Left lung (tissue), 10 donors: ENCODE measurements around the gene RFESD. TPM values are rescaled to one million over a fixed set of nuclear protein-coding genes. Genes with fewer than 3 reads are reported as not detected.

Source experiments
- ATAC-seq: fragments of 200-7000 bp; cut with Tn5 transposase; one replicate; pipeline ENCODE4 v1.9.1; 2020; ENCODE audit warnings: moderate library complexity
- DNase-seq, 4 donors: peaks; one replicate each; pipeline ENCODE4 v3.0.0-alpha.2; 2013 to 2020
- H3K27ac ChIP-seq, 2 donors: fragments of 200-600 bp; sonication (generic) in 1 of 2; one replicate each; pipeline versions ENCODE4 v1.5.0 to v1.8.0; 2020 to 2021
- H3K27me3 ChIP-seq, 2 donors: fragments of 200-600 bp; sonication (generic) in 1 of 2; one replicate each; pipeline versions ENCODE4 v1.5.0 to v1.8.0; 2020 to 2021
- H3K36me3 ChIP-seq, 2 donors: fragments of 200-600 bp; sonication (generic) in 1 of 2; one replicate each; pipeline versions ENCODE4 v1.5.0 to v1.8.0; 2020 to 2021
- H3K4me1 ChIP-seq, 2 donors: fragments of 200-600 bp; one replicate each; pipeline ENCODE4 v1.8.0; 2021
- H3K4me3 ChIP-seq, 2 donors: fragments of 200-600 bp; sonication (generic) in 1 of 2; one replicate each; pipeline versions ENCODE4 v1.5.0 to v1.8.0; 2020 to 2021; ENCODE audit warnings: mild to moderate bottlenecking in 1 of 2
- H3K9me3 ChIP-seq, 2 donors: fragments of 200-600 bp; sonication (generic) in 1 of 2; one replicate each; pipeline versions ENCODE4 v1.5.0 to v1.8.0; 2020 to 2021
- intact Hi-C, 2 donors: fragments of 100-400 bp; cut with DNase I; formaldehyde crosslinking; loops; one replicate each; pipeline versions ENCODE4 v1.11.2 to v1.14.2; 2022
- polyA plus RNA-seq, 6 donors: library from polyadenylated mRNA; unstranded; fragments of 120-200 nt; gene quantifications; one replicate each; pipeline ENCODE4 v1.2.1, GENCODE V29; 2013; ENCODE audit not compliant: insufficient read length in 6 of 6
- total RNA-seq, 2 donors: library from RNA; stranded (reverse); fragmentation: NEBNext Ultra II Directional; extraction: Animal tissue kit (Norgen Biotek cat#: 25700); gene quantifications; one replicate each; pipeline ENCODE4 v1.2.1, GENCODE V29; 2021
- TF ChIP-seq, protein P1 (sequence below), 2 donors: fragments of 200-600 bp; sonication (generic) in 1 of 2; IDR thresholded peaks; one replicate each; pipeline versions ENCODE4 v1.5.0 to v1.8.0; 2021; ENCODE audit warnings: antibody characterized with exemption in 2 of 2
- donor health status: DM: no; HTN: yes; CAD: no.
- donor health status: DM: no; HTN: no; CAD: no.

Gene RFESD
- total and polyA plus RNA-seq, 8 donors: 2.7 to 6.1 (median 4.8) TPM

DNA sequence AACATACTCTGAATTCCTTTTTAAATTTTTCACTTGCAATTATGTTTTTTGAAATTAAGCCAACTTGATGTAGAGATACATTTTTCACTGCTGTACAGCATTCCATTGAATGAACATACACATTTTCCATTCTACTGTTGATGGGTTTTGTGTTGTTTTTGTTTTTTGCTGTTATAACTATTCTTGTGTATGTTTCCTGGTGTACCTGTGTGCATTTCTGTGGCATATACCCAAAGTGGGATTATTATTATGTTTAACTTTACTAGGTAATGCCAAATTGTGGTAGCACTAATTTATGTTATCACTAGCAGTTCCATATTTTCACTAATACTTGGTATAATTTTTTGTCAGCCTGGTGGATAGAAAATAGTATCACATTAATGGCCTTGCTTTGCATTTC, 2.7 kb downstream of the RFESD start:
- intact Hi-C loops: no loop called here
- no peak for ATAC-seq
- no peak for DNase-seq
- H3K27ac ChIP-seq: no peak overlapping the region
- no peaks in the 10 kb centered on the region for H3K27me3 ChIP-seq
- no peak overlapping the region for H3K4me3 ChIP-seq
- H3K4me1 ChIP-seq: peaks cover 0 to 19% of the 10 kb centered on the region in 2 donors
- no peaks in the 10 kb centered on the region for H3K9me3 ChIP-seq
- TF ChIP-seq, protein P1, sequence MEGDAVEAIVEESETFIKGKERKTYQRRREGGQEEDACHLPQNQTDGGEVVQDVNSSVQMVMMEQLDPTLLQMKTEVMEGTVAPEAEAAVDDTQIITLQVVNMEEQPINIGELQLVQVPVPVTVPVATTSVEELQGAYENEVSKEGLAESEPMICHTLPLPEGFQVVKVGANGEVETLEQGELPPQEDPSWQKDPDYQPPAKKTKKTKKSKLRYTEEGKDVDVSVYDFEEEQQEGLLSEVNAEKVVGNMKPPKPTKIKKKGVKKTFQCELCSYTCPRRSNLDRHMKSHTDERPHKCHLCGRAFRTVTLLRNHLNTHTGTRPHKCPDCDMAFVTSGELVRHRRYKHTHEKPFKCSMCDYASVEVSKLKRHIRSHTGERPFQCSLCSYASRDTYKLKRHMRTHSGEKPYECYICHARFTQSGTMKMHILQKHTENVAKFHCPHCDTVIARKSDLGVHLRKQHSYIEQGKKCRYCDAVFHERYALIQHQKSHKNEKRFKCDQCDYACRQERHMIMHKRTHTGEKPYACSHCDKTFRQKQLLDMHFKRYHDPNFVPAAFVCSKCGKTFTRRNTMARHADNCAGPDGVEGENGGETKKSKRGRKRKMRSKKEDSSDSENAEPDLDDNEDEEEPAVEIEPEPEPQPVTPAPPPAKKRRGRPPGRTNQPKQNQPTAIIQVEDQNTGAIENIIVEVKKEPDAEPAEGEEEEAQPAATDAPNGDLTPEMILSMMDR (IDR thresholded peaks at IDR 0.05): no peak
- no peaks in the 10 kb centered on the region for H3K36me3 ChIP-seq

DNA sequence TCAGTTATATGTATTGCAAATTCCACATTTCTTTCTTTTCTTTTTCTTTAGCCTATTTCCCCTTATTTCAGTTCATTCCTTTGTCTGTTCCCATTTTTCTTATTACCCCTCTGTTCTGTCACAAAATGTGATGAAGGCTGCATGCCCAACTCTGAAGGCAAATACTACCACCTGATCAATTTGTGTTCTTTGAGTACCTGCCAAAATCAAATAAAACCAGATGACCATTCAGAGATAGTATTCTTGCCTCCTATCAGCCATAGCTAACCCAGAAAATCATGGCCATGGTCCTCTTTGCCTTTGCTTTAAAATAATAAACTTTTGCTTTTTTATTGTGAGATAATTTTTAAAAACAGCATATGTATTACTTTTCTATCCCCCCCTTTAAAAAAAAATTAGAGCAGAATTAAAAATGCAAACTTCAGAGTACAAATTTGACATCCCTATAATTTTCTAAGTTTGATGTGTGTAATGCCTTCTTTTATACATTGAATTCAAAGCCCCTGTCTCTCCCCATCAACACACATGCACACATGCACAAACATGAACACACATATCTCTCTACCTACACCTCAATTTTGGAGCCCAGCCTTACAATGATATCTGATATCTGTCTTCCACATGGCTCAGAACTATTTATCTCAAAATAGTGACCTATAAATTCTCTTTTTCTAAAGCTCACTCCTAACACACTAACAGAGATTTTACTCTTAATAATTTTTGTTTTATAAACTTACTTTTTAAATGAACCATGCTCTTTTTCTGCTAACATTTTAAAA, 3.5 kb downstream of the RFESD start:
- no peak overlapping the region for H3K4me3 ChIP-seq
- no peaks in the 10 kb centered on the region for H3K36me3 ChIP-seq
- intact Hi-C loops: no loop called here
- TF ChIP-seq, protein P1 (IDR thresholded peaks at IDR 0.05): no peak
- DNase-seq (no peak), ATAC-seq (no peak)
- H3K27ac ChIP-seq: no peak overlapping the region
- H3K27me3 ChIP-seq: no peaks in the 10 kb centered on the region
- no peaks in the 10 kb centered on the region for H3K9me3 ChIP-seq
- peaks cover 0 to 15% of the 10 kb centered on the region in 2 donors for H3K4me1 ChIP-seq

DNA sequence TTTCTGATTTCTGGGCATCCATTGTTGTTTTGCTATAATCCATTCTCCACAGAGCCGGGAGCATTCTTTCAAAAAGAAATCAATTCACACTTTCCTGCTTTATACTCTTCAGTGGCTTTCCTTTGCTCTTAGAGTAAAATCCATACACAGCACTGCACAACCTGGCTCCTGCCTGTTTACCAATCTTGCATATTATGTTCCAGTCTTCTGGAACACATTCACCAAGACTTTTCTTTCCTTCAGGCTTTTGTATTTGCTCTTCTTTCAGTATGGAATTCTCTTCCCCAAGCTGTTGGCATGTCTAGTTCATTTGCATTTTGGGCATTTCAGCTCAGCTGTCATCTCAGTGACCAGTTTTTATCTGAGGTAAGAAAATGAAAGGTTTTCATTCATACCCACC, 6.3 kb downstream of the RFESD start:
- peaks cover 0 to 2% of the 10 kb centered on the region in 2 donors for H3K4me1 ChIP-seq
- intact Hi-C loops: no loop called here
- H3K36me3 ChIP-seq: no peaks in the 10 kb centered on the region
- H3K27me3 ChIP-seq: no peaks in the 10 kb centered on the region
- TF ChIP-seq, protein P1 (IDR thresholded peaks at IDR 0.05): no peak
- no peak for ATAC-seq
- H3K9me3 ChIP-seq: no peaks in the 10 kb centered on the region
- no peak for DNase-seq
- H3K4me3 ChIP-seq: no peak overlapping the region
- no peak overlapping the region for H3K27ac ChIP-seq

DNA sequence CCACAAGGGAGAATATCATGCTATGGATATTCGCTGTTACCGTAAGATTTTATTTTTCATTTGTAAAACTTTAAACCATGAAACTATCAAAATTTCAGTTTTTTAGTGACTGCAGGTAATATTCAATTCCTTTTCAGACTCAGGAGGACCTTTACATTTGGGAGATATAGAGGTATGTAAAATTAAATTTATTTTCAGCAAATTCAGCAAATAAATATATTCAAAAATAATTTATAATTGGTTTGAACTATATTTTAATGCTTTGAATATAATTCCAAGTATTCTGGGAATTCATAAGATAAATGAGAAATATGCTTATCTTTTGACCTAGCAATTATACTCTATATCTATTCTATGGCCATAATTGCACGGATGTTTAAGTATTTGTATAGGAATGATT, 7.6 kb downstream of the RFESD start:
- Histone ChIP-seq H3K4me1 (no peaks in the 10 kb centered on the region), H3K4me3 (no peak overlapping the region), H3K27me3 (no peaks in the 10 kb centered on the region), H3K9me3 (no peaks in the 10 kb centered on the region), H3K27ac (no peak overlapping the region), H3K36me3 (no peaks in the 10 kb centered on the region)
- DNase-seq (no peak), ATAC-seq (no peak)
- intact Hi-C loops: no loop called here
- TF ChIP-seq, protein P1 (IDR thresholded peaks at IDR 0.05): no peak

DNA sequence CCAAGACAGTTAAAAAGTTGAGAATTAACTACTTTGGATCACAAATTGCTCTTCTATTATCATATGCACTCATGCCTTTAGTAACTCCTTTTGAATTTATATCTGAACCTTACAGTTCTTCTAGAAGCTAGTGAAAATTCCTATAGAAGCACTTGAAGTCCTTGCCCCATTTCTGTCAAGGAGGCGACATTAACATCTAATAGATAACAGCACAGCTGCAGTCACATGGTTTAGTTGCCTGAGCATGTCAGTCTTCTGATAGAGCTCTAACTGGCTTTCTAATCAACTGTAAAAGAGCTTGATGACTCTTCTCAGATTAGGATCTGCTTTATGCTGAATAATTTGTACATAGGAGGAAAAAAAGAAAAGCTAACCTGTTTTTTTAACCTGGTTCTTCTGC, 9.0 kb downstream of the RFESD start:
- Histone ChIP-seq H3K4me3 (no peak overlapping the region), H3K4me1 (no peaks in the 10 kb centered on the region), H3K27me3 (no peaks in the 10 kb centered on the region), H3K9me3 (no peaks in the 10 kb centered on the region), H3K27ac (no peak overlapping the region), H3K36me3 (no peaks in the 10 kb centered on the region)
- DNase-seq: no peak
- ATAC-seq: no peak
- intact Hi-C loops: no loop called here
- TF ChIP-seq, protein P1 (IDR thresholded peaks at IDR 0.05): no peak
